ENCODE measurements around the gene C1orf167. TPM values are rescaled to one million over a fixed set of nuclear protein-coding genes. Genes with fewer than 3 reads are reported as not detected.

Gene C1orf167
- total RNA-seq, 6 donors from 2014 or later = 1.0 to 14.3 (median 8.8) TPM

- WGBS, 2 donors = 96 to 97% methylated on average over 5 to 9 of the region's 15 CpGs
- TF ChIP-seq CTCF (IDR thresholded peaks at IDR 0.05) (no peak), POLR2A (IDR thresholded peaks at IDR 0.05) (no peak), EP300 (IDR thresholded peaks at IDR 0.05) (no peak), POLR2AphosphoS5 (IDR thresholded peaks at IDR 0.05) (no peak)
- Histone ChIP-seq H3K9me3 (no peaks in the 10 kb centered on the region), H3K27me3 (no peaks in the 10 kb centered on the region), H3K27ac (peak overlapping the region; percentile 26 to 99 (median 78)), H3K36me3 (peaks cover 26 to 83% (median 45%) of the 10 kb centered on the region in 4 donors), H3K4me3 (no peak overlapping the region), H3K4me1 (peaks cover 45 to 55% (median 51%) of the 10 kb centered on the region in 4 donors)
- peak in 1 of 2 donors; percentile 75 for DNase-seq
- ATAC-seq (ENCODE audit: low FRiP score in 2 of 2) = no peak
Observed at GRCh38 chr1:11793819-11794218, 31.8 kb downstream of the C1orf167 start.

- TF ChIP-seq CTCF (IDR thresholded peaks at IDR 0.05) = no peak
- TF ChIP-seq POLR2AphosphoS5 (IDR thresholded peaks at IDR 0.05) = no peak
- TF ChIP-seq EP300 (IDR thresholded peaks at IDR 0.05) = no peak
- no peak for TF ChIP-seq POLR2A (IDR thresholded peaks at IDR 0.05)
- peak in 1 of 2 donors; percentile 56 for DNase-seq
- Histone ChIP-seq H3K4me3 (no peak overlapping the region), H3K27ac (peak overlapping the region; percentile 26 to 99 (median 78)), H3K4me1 (peaks cover 37 to 47% (median 43%) of the 10 kb centered on the region in 4 donors), H3K36me3 (peaks cover 26 to 88% (median 51%) of the 10 kb centered on the region in 4 donors), H3K27me3 (no peaks in the 10 kb centered on the region), H3K9me3 (no peaks in the 10 kb centered on the region)
- WGBS, 2 donors = 93 to 96% methylated on average over 12 to 19 of the region's 19 CpGs
- ATAC-seq (ENCODE audit: low FRiP score in 2 of 2) = no peak
Observed at GRCh38 chr1:11794446-11795237, 32.6 kb downstream of the C1orf167 start.

GRCh38 chr1:11795238-11795890 is 33.4 kb downstream of the C1orf167 start:
- WGBS, 2 donors = 89 to 95% methylated on average over 14 of the region's 14 CpGs
- no peak for DNase-seq
- Histone ChIP-seq H3K36me3 (peaks cover 32 to 88% (median 56%) of the 10 kb centered on the region in 4 donors), H3K9me3 (no peaks in the 10 kb centered on the region), H3K4me3 (no peak overlapping the region), H3K27me3 (no peaks in the 10 kb centered on the region), H3K27ac (peak overlapping the region; percentile 26 to 99 (median 78)), H3K4me1 (peaks cover 30 to 39% (median 37%) of the 10 kb centered on the region in 4 donors)
- no peak for ATAC-seq (ENCODE audit: low FRiP score in 2 of 2)
- TF ChIP-seq CTCF (IDR thresholded peaks at IDR 0.05) (no peak), EP300 (IDR thresholded peaks at IDR 0.05) (no peak), POLR2A (IDR thresholded peaks at IDR 0.05) (no peak), POLR2AphosphoS5 (IDR thresholded peaks at IDR 0.05) (no peak)

- H3K27ac ChIP-seq = peak overlapping the region; percentile 63 to 94 (median 74)
- no peaks in the 10 kb centered on the region for H3K9me3 ChIP-seq
- no peak for ATAC-seq (ENCODE audit: low FRiP score in 2 of 2)
- no peak for TF ChIP-seq POLR2AphosphoS5 (IDR thresholded peaks at IDR 0.05)
- no peak for TF ChIP-seq CTCF (IDR thresholded peaks at IDR 0.05)
- no peak for TF ChIP-seq EP300 (IDR thresholded peaks at IDR 0.05)
- TF ChIP-seq POLR2A (IDR thresholded peaks at IDR 0.05) = no peak
- H3K4me3 ChIP-seq = no peak overlapping the region
- 95% methylated on average over 14 to 15 of the region's 15 CpGs for WGBS, 2 donors
- H3K27me3 ChIP-seq = no peaks in the 10 kb centered on the region
- peaks cover 27 to 41% (median 32%) of the 10 kb centered on the region in 4 donors for H3K4me1 ChIP-seq
- peaks cover 38 to 96% (median 64%) of the 10 kb centered on the region in 4 donors for H3K36me3 ChIP-seq
- no peak for DNase-seq
Observed at GRCh38 chr1:11796036-11796828, 34.2 kb downstream of the C1orf167 start.
